ENCODE measurements around the gene MCF2L.

The MCF2L gene

DNA sequence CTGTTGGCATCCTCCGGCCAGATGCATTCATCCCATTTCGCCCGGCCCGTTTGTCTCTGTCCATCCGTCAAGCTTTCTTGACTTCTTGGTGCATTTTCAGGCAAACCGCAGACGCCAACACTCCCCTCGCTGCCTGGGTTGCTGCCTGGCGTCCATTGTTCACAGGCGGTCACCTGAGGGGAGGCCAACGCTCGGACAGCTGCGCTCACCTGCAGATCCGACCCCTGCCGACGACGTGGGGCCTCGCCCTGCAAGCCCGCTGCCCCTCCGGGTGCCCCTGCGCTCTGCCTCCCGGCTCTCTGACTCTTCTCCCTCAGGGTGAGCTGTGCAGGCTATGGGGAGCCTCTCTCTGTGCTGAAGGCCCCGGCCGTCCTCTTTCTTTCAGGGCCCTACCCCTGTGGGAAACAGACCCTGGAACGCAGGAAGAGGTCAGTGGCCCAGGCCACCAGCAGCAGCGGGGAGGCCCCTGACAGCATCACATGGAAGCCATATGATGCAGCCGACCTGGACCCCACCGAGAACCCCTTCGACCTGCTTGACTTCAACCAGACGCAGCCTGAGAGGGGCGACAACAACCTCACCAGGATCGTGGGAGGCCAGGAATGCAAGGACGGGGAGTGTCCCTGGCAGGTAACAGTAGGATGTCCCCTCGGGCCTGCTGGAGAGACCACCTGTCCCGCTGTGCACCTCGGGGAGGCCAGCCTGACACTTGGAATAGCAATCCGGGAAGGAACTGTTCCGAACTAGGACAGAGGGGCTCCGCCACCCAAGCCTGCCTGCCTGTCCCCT, 174.6 kb downstream of the MCF2L start:
- TF ChIP-seq POLR2AphosphoS5 (IDR thresholded peaks at IDR 0.05; ENCODE audit: low read depth, low read length) (no peak), SIN3A (IDR thresholded peaks at IDR 0.05; ENCODE audit: borderline replicate concordance, insufficient read depth, low read length) (no peak), REST (IDR thresholded peaks at IDR 0.05; ENCODE audit: insufficient read depth in 1 of 2, low read depth in 2 of 2, low read length in 2 of 2) (no peak), TAF1 (IDR thresholded peaks at IDR 0.05; ENCODE audit: borderline replicate concordance, insufficient read depth, low read length) (no peak), FOXP2 (optimal IDR thresholded peaks at IDR 0.05; ENCODE audit: borderline replicate concordance, extremely low read depth, extremely low read length, insufficient read depth) (no peak)

GRCh38 chr13:113144255-113144629, 175.2 kb downstream of the MCF2L start:
- no peak for TF ChIP-seq FOXP2 (optimal IDR thresholded peaks at IDR 0.05; ENCODE audit: borderline replicate concordance, extremely low read depth, extremely low read length, insufficient read depth)
- TF ChIP-seq TAF1 (IDR thresholded peaks at IDR 0.05; ENCODE audit: borderline replicate concordance, insufficient read depth, low read length): no peak
- TF ChIP-seq SIN3A (IDR thresholded peaks at IDR 0.05; ENCODE audit: borderline replicate concordance, insufficient read depth, low read length): no peak
- TF ChIP-seq POLR2AphosphoS5 (IDR thresholded peaks at IDR 0.05; ENCODE audit: low read depth, low read length): no peak
- TF ChIP-seq REST (IDR thresholded peaks at IDR 0.05; ENCODE audit: insufficient read depth in 1 of 2, low read depth in 2 of 2, low read length in 2 of 2): no peak

GRCh38 chr13:113145496-113145895, 176.5 kb downstream of the MCF2L start:
- TF ChIP-seq SIN3A (IDR thresholded peaks at IDR 0.05; ENCODE audit: borderline replicate concordance, insufficient read depth, low read length) (no peak), REST (IDR thresholded peaks at IDR 0.05; ENCODE audit: insufficient read depth in 1 of 2, low read depth in 2 of 2, low read length in 2 of 2) (no peak), POLR2AphosphoS5 (IDR thresholded peaks at IDR 0.05; ENCODE audit: low read depth, low read length) (no peak), TAF1 (IDR thresholded peaks at IDR 0.05; ENCODE audit: borderline replicate concordance, insufficient read depth, low read length) (no peak), FOXP2 (optimal IDR thresholded peaks at IDR 0.05; ENCODE audit: borderline replicate concordance, extremely low read depth, extremely low read length, insufficient read depth) (no peak)

GRCh38 chr13:113145911-113146598, 177.0 kb downstream of the MCF2L start:
- no peak for TF ChIP-seq POLR2AphosphoS5 (IDR thresholded peaks at IDR 0.05; ENCODE audit: low read depth, low read length)
- no peak for TF ChIP-seq SIN3A (IDR thresholded peaks at IDR 0.05; ENCODE audit: borderline replicate concordance, insufficient read depth, low read length)
- TF ChIP-seq TAF1 (IDR thresholded peaks at IDR 0.05; ENCODE audit: borderline replicate concordance, insufficient read depth, low read length): no peak
- TF ChIP-seq REST (IDR thresholded peaks at IDR 0.05; ENCODE audit: insufficient read depth in 1 of 2, low read depth in 2 of 2, low read length in 2 of 2): no peak
- no peak for TF ChIP-seq FOXP2 (optimal IDR thresholded peaks at IDR 0.05; ENCODE audit: borderline replicate concordance, extremely low read depth, extremely low read length, insufficient read depth)
